HCEC 1CT (cell line): ENCODE data around the gene GRK2.
"Not testable (repeated sequence)": the region's sequence is repeated elsewhere in the genome, so short reads cannot be mapped to it uniquely, and the experiment has no call there.

Experiments
- DNase-seq: peaks from one replicate; pipeline ENCODE4 v3.0.0-alpha.2; 2017

GRK2 gene

GRCh38 chr11:67266449-67267187, at the start of gene GRK2:
Gene GRK2 (plus strand): TSS chr11:67266473. CDS start chr11:67266700, 227 bp downstream.
- DNase-seq = peak; percentile 55

GRCh38 chr11:67227726-67228125, 38.5 kb upstream of the GRK2 start:
- DNase-seq = no peak

GRCh38 chr11:67230406-67230805, 35.9 kb upstream of the GRK2 start:
- no peak for DNase-seq

GRCh38 chr11:67230886-67231285, 35.4 kb upstream of the GRK2 start:
- no peak for DNase-seq

- DNase-seq = no peak
These were observed 32.6 kb upstream of the GRK2 start for GRCh38 chr11:67233584-67234190.

GRCh38 chr11:67234571-67234970, 31.7 kb upstream of the GRK2 start:
- DNase-seq = not testable (repeated sequence)

- no peak for DNase-seq
These were observed 28.7 kb upstream of the GRK2 start for GRCh38 chr11:67237574-67237973.

- DNase-seq = peak; percentile 8
These were observed 27.1 kb upstream of the GRK2 start for GRCh38 chr11:67238894-67239782.

GRCh38 chr11:67239783-67240575, 26.3 kb upstream of the GRK2 start:
- peak; percentile 99 for DNase-seq

- DNase-seq = peak; percentile 64
These were observed 25.5 kb upstream of the GRK2 start for GRCh38 chr11:67240576-67241389.

- no peak for DNase-seq
These were observed 23.7 kb upstream of the GRK2 start for GRCh38 chr11:67242548-67242947.

GRCh38 chr11:67243051-67243450, 23.2 kb upstream of the GRK2 start:
- DNase-seq = no peak

GRCh38 chr11:67245046-67245445, 21.2 kb upstream of the GRK2 start:
- DNase-seq = no peak

GRCh38 chr11:67247946-67248550, 18.2 kb upstream of the GRK2 start:
- DNase-seq = no peak

- DNase-seq = peak; percentile 23
These were observed 17.6 kb upstream of the GRK2 start for GRCh38 chr11:67248653-67249052.

GRCh38 chr11:67250059-67251043, 15.9 kb upstream of the GRK2 start:
- no peak for DNase-seq

- no peak for DNase-seq
These were observed 14.4 kb upstream of the GRK2 start for GRCh38 chr11:67251841-67252240.

GRCh38 chr11:67252831-67253239, 13.4 kb upstream of the GRK2 start:
- DNase-seq = peak; percentile 38

- DNase-seq = no peak
These were observed 12.2 kb upstream of the GRK2 start for GRCh38 chr11:67253872-67254624.
